Ammon's horn (tissue), 1 donor: ENCODE results near the gene CUBN.

Source experiments
- DNase-seq: peaks from one replicate; pipeline ENCODE4 v3.0.0-alpha.2; 2016; ENCODE audit warnings: low spot score

The CUBN gene

DNA sequence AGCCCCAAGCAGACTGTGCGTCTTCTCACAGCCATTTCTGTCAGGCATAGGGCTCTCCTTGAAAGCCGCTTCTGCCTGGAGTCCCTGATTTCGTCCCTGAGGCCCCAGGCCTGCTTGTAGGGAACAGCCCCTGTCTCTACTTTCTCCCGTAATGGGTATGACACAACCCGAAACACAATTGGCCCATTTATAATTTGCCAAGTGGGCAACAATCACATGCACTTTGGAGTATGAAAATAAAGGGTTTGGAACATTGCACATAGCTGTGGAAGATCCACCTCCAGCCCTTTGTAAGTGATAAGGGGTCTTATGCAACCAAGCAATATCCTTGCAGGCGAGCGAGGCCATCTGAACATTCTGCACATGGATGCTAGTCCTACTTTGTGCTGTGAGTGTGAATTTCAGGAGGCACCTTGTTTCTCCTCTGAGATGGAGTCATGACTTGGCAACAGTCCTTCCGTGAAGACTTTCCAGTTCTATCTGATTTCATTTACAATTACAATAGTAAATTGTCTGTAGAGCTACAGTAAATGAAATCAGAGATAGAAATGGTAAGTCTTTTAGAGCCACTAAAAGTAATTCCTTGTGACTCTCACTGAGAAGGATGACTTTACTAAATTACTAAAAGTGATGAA lies 141.5 kb downstream of the CUBN start:
- DNase-seq: no peak

DNA sequence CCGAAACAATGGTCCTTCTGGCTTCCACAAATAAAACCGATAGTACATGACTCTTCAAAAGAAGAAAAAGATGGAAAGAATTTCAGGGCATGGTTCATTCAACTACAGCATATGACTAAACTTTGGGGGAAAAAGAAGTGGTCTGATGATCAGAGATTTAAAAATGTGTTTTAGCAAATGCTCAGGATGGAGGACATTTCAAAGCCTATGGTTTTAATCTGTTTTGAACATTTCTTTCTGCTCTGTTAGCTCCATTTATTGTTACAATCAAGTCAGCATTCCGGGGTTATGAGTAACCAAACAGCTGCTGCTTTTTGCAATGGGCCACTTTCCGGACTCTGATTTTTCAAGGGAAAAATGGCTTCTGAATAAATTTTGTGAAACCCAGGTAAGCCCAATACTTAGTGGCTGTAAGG lies 142.4 kb downstream of the CUBN start:
- DNase-seq: no peak

DNA sequence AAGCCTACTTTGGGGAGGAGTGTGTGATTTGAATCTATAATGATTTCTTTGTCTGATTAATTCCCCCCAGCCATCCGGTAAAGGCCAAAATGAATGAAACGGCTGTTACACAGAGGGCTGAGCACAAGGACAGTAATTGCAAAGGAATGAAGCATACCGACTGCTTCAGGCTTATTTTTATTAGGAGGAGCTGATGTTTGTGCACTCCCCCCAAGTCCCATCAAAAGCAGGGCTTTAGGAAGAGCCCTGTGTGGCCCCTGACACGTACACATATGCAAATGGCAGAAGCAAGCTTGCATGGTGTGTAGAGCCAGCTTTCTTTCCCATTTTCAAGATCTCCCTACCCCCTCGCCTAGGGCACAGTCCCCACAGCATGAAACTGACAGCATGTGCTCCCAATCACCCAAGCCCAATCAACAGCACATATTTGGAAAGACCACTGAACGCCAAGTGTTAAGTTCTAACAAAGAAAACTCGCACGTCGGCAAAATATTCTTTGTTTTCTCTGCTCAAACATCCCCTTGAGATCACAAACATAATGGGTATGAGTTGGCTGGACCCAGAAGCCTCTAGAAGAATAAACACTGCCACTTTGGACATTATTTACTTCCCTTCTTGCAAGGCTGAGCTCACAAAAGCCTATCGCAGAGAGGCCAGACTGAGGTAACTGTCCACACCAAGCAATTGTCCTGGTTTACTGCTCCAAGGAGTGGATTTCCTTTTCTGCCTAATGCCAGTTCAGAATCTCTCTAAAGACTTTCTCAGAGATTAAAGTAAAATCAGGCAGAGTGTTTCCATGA lies 143.0 kb downstream of the CUBN start:
- peak; percentile 62 for DNase-seq

DNA sequence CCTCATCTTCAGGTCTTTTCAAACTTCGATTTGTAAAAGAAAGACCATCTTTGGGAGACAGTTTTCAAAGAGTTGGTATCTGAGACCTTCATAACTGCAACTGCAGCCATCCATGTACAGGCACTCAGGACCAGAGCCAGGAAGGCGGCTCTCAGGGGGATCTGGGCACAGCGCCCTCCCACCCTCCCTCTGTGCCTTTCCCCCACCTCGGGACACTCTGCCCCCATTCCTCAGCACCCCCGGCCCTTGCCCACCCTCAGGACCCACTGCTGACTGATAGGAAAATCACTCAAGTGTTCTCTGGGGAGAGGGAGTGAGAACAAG lies 143.6 kb downstream of the CUBN start:
- no peak for DNase-seq

DNA sequence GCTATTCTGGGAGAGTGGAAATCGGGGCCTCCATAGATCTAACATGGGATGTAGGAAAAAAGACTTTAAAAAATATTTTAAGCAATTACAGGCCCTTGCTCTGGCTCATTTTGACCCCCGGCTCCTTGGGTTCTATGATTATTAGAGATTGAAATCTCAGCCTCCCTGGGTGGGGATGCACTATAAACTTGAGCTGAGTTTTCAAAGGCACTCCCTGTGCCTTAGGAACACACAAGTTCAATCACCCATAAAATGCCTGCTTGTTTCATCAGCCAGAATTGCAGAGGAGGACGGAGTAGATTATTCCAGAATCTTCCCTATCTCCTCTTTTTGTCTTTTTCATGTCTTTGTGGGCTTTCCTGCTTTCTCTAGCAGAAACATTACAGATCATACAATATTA lies 145.4 kb downstream of the CUBN start:
- no peak for DNase-seq

DNA sequence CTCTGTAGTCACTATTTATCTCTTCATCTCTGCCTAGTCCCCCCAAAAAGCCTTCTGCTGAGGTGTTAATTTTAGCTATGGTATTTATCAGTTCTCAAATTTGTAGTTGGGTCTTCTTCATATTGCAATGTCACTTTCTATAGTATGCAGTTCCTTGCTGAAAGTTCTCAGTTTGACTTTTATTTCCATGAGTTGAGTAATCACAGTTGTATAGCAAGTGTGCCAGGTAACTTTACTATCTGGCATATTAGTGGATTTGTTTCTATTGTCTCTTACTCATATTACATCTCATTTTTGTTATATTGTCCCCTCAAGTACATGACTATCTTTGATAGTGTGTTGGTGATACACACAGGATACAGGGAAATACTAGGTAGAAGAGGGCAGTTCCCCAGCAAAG lies 152.8 kb downstream of the CUBN start:
- no peak for DNase-seq

DNA sequence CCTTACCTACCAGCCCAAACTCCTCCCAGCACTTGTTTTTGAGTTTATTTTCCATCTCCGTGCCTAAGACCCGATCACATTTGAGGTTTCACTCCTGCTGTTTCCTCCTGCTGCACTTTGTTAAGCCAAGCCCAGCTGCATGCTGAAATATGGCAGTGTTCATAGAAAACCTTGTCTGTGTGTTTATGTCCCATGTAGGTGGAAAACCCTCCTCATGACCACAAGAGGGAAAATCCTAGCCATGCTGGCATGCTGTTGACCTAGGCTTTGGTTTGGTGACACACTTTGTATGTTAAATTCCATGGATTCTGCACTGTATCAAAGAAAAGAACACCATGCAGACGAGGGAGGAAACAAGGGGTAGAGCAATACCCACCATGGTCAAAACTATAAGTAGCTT lies 154.4 kb downstream of the CUBN start:
- no peak for DNase-seq

DNA sequence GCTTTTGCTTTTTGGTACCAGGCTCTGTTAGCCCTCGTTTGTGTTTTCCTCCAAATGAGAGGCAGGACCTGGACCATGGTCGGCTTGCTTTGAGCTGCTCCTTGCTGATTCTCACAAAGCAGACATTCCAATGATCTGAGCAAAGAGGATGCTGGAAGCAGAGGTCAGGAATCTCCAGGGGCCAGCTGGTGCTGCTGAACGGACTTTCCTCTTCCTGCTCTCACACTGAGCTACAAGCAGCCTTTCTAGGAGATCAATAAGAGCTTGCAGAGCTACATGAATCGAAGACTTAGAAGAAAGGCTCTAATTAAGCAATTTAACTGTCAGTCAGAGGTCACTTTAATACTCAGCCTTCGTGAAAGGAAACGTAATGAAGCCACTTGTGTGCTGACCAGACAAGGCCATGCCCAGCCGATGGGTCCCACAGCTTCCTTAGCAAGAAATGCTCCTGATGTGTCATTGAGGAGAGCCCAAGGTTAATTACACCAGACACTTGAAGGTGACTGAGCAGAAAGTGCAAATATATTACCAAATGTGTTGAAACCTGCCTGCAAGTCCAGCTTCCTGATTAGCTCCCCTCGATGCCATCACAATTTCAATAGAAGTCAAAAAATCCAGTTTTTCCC lies 161.1 kb downstream of the CUBN start:
- peak; percentile 27 for DNase-seq

DNA sequence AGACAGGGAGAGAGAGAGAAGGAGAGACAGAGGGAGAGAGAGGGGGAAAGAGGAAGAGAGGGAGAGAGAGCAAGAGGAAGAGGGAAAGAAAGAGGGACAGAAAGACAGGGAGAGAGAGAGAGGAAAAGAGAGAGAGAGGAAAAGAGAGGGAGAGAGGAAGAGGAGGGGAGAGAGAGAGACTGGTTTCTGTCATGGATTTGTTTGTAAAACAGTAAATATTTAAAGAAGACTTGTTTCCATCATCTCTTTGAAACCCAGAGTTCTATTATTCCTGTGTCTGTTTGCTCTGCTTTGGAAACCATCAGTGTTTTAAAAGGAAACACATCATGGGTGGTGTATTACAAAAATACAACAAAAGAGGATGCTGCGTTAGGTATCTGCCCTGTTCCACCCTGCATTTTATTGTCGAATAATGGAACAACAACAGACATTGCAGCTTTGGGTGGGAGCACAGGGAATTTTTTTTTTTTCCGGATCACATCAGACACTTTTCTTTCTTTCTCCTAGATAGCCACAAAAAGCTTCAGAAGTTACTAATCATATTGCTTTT lies 161.7 kb downstream of the CUBN start:
- no peak for DNase-seq

DNA sequence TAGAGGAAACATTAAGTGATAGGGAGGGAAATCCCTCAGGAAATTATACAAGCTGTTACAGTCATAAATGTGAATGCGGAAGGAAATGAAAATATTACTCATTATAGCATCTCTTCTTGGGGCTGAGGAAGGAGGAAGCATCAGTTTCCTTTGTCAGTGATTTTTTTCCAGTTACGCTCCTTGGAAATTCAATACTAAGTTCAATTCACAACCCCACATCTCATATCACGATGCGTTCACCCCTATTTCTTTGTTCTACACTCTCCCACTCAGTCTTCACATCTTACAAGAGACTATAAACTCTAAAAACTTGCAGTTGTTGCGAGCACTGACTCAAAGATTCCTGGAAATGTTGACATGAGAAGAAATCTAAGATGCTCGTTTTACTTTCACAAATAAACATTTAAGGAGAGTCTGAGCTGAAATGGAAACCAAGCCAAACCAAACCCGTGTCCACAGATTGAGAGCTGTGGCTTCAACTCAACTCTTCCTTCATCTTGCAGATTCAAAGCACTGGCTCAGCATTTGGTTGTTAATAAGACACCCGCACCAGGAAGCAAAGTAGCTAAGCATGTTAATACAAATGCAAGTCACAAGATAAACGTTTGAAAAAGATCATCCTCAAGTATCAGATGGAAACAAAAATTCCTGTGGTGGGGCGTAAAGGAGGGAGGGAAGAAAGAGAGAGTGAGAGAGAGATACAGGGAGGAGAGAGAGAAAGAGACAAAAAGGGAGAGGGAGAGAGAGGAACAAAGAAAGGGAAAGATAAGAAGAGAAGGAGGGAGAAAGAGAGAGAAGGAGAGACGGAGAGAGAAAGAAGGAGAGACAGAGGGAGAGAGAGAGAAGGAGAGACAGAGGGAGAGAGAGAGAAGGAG lies 162.4 kb downstream of the CUBN start:
- DNase-seq: no peak

DNA sequence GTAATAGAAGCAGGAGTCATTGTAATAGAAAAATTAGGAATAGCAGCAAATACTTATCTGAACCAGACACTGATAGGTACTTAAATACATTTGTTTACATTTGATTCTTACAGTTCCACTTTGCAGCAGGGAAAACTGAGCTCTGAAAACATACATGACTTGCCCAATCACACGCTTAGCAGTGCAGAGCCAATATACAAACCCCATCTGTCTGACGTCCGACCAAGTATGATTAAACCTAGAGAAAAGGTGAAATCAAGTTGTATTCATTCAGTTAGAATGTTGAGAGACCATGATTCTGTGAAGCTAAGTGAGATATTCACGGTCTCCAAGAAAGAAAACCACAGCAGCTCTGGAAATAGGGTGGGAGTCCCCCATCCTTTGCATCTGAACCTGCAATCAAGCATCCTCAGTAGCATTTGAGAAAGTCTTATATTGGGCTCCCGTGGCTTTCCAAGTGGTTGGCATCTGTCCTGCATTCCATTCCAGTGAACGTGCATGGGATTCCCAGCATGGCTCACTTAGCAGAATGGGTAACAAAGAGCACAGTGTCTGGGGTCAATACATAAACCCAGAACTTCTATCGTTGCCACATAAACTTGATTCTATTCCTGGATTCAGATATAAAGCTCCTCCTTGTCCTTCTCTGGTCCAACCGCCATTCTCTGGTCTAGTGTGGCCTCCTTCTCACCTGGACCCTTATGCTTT lies 163.7 kb downstream of the CUBN start:
- no peak for DNase-seq

DNA sequence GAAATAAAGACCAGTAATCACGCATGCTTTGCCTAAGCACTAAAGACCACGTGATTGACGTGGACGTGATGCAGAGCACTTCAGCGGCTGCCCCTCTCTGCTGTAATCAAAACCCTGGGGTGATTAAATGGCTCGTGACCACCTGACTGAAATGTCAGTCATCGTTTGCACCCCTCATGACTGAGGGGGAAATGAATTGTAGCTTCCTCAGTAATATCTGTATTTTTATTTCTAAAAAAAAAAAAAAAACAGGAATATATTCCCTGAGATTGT lies 164.3 kb downstream of the CUBN start:
- no peak for DNase-seq

DNA sequence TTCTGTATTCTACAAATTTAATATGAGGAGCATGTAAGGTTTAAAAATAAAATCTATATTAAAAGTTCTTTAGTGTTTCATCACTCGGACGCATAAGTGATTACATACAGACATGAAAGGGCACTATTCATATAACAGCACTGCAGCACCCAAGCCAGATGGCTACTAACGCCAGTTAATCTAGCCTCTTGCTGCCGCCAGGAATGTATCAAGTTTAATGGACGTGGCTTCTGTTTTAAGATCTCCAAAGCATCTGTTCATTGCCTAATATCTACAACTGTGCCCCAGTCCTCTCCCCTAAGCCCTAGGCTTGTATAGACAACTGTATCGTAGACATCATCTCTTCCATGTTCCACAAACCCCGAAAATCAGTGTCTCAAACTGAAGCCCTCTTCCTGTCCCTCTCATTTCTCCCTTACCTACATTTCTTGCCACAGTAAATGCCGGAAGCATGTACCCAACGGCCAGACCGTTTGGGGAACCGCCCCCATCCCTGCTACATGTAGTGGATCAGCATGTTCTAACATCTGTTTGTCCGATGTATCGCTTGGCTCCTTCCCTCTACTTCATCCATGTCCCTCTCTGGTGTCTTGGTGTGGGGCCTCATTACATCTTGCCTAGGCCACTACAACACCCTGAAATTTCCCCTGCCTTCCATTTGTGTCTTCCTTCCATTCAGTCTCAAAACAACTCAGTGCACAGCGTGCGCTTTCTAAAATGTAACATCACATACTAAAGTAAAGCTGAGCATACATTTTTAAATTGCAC lies 164.9 kb downstream of the CUBN start:
- DNase-seq: no peak

DNA sequence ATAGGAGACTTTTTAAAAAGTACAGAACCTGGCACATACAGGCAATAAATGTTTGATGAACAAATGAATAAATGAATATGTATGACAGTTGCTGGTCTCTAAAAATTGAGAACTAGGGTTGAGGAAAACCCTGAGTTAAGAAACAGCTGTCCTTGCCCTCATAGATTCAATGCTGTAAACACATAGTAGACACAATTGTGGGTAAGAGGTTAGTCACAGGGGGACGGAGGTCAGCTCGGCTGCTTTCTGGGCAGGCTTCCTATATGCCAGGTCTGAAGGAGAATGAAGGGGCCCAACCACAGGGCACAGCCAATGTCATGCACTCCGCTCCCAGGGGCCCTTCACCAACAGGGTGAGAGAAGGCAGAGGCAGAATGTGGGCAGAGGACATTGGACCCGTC lies 169.1 kb downstream of the CUBN start:
- DNase-seq: no peak

DNA sequence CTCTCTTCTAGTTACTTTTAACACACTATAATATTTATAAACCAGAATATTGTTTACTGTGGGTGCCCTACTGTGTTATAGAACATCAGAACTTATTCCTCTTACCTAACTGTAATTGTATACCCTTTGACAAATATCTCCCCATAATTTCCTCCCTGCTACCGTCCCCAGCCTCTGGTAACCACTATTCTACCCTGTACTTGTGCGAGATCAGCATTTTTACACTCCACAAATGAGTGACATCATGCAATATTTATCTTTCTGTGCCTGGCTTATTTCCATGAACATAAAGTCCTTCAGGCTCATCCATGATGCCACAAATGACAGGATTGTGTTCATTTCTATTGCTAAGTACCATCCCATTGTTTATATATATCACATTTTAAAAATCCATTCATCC lies 172.6 kb downstream of the CUBN start:
- no peak for DNase-seq

DNA sequence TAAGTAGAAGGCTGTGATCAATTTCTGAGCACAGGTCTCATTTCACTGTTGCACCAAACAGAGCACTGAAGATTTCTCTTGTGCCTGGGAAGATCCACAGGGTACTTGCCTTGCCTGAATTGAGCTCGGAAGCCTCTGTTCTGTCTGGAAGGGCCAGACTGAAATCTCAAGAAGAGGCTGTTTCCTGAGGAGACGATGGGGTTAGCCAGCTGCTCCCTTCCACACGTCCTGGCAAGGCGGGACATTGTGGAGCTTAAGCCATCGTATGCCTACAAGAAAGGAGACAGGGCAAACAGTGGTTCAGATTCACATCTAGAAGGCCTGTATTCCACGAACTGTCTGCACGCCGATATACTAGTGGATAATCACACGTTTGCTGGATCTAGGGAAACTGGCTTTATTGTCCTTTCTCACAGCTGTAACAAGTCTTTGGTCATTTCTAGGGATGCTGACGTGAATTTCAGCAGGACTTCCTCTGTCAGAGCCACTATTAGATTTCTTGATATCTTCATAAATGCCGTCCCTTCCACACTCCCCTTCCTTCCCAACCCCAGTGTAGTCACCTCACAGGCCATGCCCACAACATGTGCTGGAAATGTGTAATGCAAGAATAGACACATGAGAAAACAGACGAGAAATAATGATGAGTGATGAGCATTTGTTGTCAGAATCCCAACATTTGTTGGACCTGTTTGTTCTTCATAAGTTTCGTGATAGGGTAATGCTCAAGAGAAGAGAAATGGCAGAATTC lies 175.2 kb downstream of the CUBN start:
- no peak for DNase-seq

DNA sequence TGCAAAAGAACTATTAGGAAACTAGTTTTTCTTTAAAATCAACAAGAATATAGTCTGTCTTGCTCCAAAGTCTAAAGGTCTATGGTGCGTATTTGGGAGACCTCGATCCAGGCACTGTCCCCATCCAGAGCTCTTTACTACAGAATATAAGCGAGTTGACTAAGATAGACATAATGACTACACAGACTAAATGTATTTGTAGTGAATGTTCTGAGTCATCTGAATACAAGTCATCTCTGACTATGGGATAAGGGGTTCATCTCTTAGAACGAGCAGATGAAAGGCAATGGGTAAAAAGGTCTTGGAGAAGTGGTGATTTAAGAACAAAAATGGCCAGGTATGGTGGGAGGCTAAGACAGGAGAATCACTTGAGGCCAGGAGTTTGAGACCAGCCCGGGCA lies 176.3 kb downstream of the CUBN start:
- DNase-seq: no peak

DNA sequence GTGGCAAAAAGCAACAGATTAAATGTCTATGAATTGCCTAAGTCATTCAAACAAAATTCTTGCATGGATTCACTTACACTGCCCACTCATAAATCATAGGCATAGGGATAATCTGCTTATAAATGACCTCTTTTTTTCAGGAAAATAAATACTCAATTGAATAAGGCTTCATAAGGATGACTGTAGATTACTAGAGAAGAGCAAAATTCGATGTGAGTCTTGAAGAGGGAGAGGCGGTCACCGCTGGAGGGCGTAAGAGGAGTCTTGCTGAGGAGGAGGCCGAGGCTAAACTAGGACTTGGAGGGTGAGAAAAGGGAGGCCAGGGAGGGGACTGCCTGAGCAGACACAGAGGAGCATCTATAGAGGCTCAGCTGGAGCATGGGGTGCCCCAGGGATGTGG lies 177.0 kb downstream of the CUBN start:
- DNase-seq: no peak

DNA sequence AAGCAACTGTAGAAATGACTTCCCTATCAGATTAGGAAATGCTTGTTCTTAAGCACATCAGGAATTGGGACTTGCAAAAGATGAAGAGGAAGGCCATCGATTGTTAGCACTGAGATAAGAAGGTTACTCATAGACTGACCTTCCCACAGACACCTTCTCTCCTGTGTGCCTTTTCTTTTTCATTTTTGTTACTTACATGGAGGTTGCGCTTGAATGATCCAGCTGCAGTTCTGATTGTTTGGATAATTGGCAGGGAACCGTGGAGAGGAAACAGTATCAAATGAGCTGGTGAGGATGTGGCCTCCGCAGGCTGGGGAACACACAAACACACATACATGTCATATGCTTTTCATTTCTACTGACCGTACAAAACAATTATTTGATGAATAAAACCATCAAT lies 177.5 kb downstream of the CUBN start:
- DNase-seq: no peak
